GM12873 (cell line): Measurements from ENCODE around the gene WAS.

Experiments used
- TF ChIP-seq, protein P1 (sequence below): IDR thresholded peaks from 2 replicates; pipeline ENCODE4 v1.5.1; 2012; ENCODE audit warnings: low read depth, mild to moderate bottlenecking, moderate library complexity, low read length, control low read depth; ENCODE audit not compliant: insufficient read depth; ENCODE audit errors: missing control alignments

Gene WAS

DNA sequence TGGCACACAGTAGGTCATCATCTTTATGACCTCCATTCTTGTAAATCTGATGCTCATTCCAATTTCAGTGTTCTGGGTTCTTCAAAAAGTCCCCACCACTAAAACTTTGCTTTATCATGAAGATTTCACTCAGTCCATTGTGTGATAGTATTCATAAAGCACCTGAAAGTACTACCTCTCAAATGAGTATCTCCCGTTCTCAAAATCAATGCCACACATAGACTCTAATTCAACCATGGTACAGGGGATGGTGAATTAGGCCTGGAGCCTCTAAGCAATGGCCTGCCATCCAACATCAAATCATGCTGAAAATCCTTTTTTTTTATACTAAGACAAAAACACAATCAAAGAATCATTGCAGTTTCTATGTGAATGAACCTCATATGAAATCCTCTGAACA is 19.4 kb upstream of the WAS start:
- TF ChIP-seq, protein P1, sequence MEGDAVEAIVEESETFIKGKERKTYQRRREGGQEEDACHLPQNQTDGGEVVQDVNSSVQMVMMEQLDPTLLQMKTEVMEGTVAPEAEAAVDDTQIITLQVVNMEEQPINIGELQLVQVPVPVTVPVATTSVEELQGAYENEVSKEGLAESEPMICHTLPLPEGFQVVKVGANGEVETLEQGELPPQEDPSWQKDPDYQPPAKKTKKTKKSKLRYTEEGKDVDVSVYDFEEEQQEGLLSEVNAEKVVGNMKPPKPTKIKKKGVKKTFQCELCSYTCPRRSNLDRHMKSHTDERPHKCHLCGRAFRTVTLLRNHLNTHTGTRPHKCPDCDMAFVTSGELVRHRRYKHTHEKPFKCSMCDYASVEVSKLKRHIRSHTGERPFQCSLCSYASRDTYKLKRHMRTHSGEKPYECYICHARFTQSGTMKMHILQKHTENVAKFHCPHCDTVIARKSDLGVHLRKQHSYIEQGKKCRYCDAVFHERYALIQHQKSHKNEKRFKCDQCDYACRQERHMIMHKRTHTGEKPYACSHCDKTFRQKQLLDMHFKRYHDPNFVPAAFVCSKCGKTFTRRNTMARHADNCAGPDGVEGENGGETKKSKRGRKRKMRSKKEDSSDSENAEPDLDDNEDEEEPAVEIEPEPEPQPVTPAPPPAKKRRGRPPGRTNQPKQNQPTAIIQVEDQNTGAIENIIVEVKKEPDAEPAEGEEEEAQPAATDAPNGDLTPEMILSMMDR: no peak

DNA sequence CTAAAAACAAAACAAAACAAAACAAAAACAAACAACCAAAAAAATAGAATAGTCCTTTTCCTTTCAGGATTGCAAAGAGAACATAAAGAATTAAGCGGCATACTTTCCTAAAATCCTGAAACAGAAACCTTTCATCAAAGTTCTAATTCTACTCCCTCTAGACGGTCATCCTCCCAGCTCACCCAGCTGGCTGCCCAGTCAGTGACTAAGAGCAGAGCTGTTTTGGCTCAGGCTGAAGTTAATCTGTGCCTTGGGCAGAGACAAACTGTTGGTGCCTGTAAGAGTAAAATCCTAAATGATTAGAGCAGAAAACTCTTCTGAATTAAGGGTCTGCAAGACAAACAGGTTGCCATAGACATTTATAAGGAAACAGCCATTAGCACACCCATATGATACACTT is 17.6 kb upstream of the WAS start:
- TF ChIP-seq, protein P1: no peak

DNA sequence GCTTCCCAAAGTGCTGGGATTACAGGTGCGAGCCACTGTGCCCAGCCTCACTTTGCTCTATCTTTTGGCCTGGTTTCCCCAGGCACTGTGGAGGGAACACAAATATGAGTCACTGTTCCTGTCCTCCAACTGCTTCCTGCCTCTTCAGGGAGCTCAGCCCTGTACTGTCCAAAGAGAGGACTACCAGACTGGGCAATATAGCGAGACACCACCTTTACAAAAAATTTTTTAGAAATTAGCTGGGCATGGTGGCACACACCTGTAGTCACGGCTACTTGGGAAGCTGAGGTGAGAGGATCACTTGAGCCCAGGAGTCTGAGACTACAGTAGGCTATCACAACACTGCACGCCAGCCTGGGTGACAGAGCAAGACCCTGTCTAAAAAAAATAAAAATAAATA is 16.9 kb upstream of the WAS start:
- TF ChIP-seq, protein P1: no peak

DNA sequence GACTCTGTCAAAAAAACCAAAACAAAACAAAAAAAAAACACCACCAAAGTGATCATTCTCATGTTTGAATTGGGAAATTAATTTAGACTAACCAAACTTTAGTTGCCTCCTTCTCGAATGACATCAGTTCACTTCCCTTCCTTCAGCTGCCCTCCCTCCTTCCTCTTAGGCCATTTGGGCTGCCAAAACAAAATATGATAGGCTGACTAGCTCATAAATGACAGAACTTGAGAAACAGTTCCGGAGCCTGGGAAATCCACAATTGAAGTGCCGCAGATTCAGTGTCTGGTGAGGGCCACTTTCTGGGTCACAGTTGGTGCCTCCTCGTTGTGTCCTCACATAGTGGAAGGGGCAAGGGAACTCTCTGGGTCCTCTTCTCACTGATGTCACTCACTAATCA is 16.1 kb upstream of the WAS start:
- TF ChIP-seq, protein P1: no peak

DNA sequence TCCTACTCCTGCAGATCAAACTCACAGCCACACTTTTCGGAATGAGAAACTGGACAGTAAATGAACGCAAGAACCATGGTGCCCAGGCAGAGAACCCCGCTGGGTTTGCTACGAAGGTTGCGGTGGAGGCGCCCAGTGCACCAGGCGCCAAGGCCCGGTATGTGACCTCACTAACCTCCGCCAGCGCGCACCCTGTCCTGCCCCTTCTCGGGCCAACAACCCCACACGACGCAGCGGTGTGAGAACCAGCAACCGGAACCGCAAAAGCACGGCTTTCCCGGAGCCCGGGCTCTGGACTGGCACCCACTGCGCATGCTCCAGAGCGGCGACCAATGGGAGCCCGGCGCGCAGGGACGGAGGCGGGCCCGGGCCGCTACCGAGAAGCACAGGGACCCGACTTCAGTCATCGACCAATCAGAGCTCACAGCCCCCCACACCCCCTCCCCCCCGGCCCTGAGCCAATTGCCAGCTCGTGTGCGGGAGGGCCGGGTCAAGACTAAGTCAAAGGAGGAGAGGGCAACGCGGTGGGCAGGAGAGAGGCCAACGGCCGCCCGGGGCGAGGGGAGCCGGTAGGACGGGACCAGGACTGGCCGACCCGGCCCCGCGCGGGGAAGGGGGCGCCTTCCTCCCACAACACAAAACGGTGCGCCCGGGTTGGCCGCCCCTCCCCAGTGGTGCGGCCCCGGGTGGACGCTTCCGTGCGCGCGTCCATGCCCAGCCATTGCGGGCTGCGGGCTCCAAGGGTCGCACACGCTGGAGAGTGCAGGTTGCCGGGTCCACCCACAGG is 7.3 kb upstream of the WAS start:
- TF ChIP-seq, protein P1: no peak

DNA sequence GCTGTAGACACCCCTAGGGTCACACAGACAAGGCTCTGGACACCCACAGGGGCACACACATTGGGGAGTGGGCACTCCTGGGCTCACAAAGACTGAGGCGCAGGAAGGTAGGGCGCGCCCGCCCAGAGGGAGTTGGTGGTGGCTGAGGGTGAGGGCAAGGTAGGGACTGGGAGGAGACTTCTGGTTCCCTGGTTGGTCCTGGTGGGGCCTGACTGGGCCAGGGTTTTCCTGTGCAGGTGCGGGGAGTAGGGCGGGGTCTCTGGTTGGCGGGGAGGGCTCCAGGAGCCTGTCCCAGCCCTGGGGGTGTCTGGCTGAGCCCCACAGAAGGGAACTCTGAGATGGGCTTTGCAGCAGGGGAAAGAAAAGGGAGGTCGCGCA is 6.7 kb upstream of the WAS start:
- TF ChIP-seq, protein P1: no peak

DNA sequence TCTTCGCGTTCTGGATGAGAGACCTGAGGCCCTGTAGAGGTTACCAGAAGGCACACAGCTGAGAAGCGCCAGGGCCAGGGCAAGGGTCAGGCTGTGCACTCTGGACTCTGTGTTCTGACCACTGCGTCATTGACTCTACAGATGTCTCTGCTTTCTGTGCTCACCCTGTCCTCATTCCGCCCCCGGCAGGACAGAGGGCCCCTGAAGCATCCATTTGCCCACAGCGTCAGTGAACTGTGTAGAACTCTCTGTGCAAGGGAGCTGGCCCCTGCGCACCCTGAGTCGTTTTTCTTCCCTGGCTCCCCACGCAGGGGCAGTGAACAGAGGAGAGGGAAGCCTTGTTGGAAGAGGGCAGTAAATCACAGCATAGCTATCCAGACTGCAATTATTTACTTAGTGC is 6.1 kb upstream of the WAS start:
- TF ChIP-seq, protein P1: no peak
